NT2/D1 (cell line): ENCODE results near the gene UQCRQ.

ENCODE experiments used
- YY1 ChIP-seq: IDR thresholded peaks from 2 replicates; pipeline ENCODE4 v1.6.1; 2011; ENCODE audit not compliant: insufficient read length, insufficient read depth
- ZNF274 ChIP-seq: IDR thresholded peaks from 2 replicates; pipeline ENCODE4 v1.6.1; 2011; ENCODE audit warnings: mild to moderate bottlenecking, low read depth, low read length

DNA sequence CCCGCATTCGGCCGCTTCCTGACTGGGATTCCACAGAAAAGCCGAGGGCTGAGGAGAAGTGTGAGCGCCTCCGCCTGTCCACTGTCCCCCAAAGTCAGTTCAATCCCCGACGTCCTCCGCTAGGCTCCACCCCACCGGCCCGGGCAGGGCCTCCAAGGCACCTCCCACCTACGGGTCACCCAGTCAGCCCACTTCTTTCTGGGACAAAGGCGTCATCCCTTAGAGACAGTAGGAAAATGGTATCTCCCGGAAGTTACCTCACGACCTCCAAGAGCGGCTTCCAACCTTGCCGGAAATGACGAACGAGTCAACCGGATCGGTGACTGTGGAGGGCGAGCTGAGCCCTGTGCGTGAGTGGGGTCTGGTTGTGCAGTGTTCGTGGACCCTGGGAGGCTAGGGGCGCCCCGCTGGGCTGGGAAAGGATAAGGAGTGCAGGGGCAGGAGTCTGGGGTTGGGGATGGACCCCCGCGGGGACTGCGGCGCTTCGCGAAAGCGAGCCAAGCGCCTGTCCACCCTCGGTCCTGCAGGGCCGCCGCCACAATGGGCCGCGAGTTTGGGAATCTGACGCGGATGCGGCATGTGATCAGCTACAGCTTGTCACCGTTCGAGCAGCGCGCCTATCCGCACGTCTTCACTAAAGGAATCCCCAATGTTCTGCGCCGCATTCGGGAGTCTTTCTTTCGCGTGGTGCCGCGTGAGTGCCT lies at the start of gene UQCRQ, which contains the start of gene GDF9:
- TF ChIP-seq YY1 (no peak), ZNF274 (no peak)
